HEK293T (cell line): Measurements from ENCODE around the gene PHC2.

Experiments
- CTCF ChIA-PET: fragments of 350-600 bp; formaldehyde crosslinking; extraction: SDS; loops from one replicate; lab custom pipeline; 2021; ENCODE audit warnings: antibody characterized with exemption, inconsistent platforms; lab: Yijun Ruan, JAX
- POLR2A ChIA-PET: fragments of 350-600 bp; formaldehyde crosslinking; extraction: SDS; loops from one replicate; lab custom pipeline; 2020; ENCODE audit warnings: antibody characterized with exemption, inconsistent platforms; lab: Yijun Ruan, JAX
- DNase-seq: peaks from one replicate; pipeline ENCODE4 v3.0.0; 2012; ENCODE audit warnings: mixed read lengths; ENCODE audit errors: extremely low spot score
- ARNT ChIP-seq: fragments of 450-650 bp; IDR thresholded peaks from 2 replicates; pipeline ENCODE4 v1.6.1; 2017; ENCODE audit warnings: mild to moderate bottlenecking
- BHLHE40 ChIP-seq: fragments of 450-650 bp; IDR thresholded peaks from 2 replicates; pipeline ENCODE4 v1.6.1; 2016; ENCODE audit warnings: mild to moderate bottlenecking, moderate library complexity, borderline replicate concordance
- CTBP1 ChIP-seq: fragments of 450-650 bp; IDR thresholded peaks from 2 replicates; pipeline ENCODE4 v1.6.1; 2016; ENCODE audit warnings: borderline replicate concordance
- ELF4 ChIP-seq: fragments of 450-650 bp; IDR thresholded peaks from 2 replicates; pipeline ENCODE4 v1.6.1; 2017; ENCODE audit warnings: antibody characterized with exemption
- FOXA1 ChIP-seq: fragments of 450-650 bp; IDR thresholded peaks from 2 replicates; pipeline ENCODE4 v1.6.1; 2016; ENCODE audit warnings: mild to moderate bottlenecking
- FOXK2 ChIP-seq: fragments of 450-650 bp; IDR thresholded peaks from 2 replicates; pipeline ENCODE4 v1.6.1; 2016; ENCODE audit warnings: mild to moderate bottlenecking
- FOXM1 ChIP-seq: fragments of 450-650 bp; IDR thresholded peaks from 2 replicates; pipeline ENCODE4 v1.6.1; 2017; ENCODE audit warnings: mild to moderate bottlenecking, borderline replicate concordance
- HDGF ChIP-seq: fragments of 450-650 bp; IDR thresholded peaks from 2 replicates; pipeline ENCODE4 v1.6.1; 2017; ENCODE audit warnings: antibody characterized with exemption, borderline replicate concordance
- L3MBTL2 ChIP-seq: fragments of 450-650 bp; conservative IDR thresholded peaks from 2 replicates; pipeline ENCODE4 v1.6.1; 2016; ENCODE audit warnings: mild to moderate bottlenecking
- LEF1 ChIP-seq: fragments of 450-650 bp; IDR thresholded peaks from 2 replicates; pipeline ENCODE4 v1.6.1; 2017; ENCODE audit warnings: mild to moderate bottlenecking, borderline replicate concordance
- NFRKB ChIP-seq: fragments of 450-650 bp; IDR thresholded peaks from 2 replicates; pipeline ENCODE4 v1.6.1; 2016; ENCODE audit warnings: mild to moderate bottlenecking, moderate library complexity
- PKNOX1 ChIP-seq: fragments of 450-650 bp; IDR thresholded peaks from 2 replicates; pipeline ENCODE4 v1.6.1; 2016
- SP1 ChIP-seq: fragments of 450-650 bp; IDR thresholded peaks from 2 replicates; pipeline ENCODE4 v1.6.1; 2017
- SUZ12 ChIP-seq: fragments of 450-650 bp; IDR thresholded peaks from 2 replicates; pipeline ENCODE4 v1.6.1; 2016; ENCODE audit warnings: mild to moderate bottlenecking
- TARDBP ChIP-seq: fragments of 450-650 bp; IDR thresholded peaks from 2 replicates; pipeline ENCODE4 v1.6.1; 2016
- ZNF384 ChIP-seq: fragments of 450-650 bp; IDR thresholded peaks from 2 replicates; pipeline ENCODE4 v1.6.1; 2016

The PHC2 gene

GRCh38 chr1:33350611-33351280 is 80.1 kb downstream of the PHC2 start:
- no peak for TF ChIP-seq SUZ12
- no peak for TF ChIP-seq ARNT
- TF ChIP-seq FOXM1: no peak
- no peak for TF ChIP-seq CTBP1
- no peak for TF ChIP-seq NFRKB
- TF ChIP-seq TARDBP: no peak
- TF ChIP-seq SP1: no peak
- no peak for TF ChIP-seq ZNF384
- no peak for TF ChIP-seq FOXK2
- TF ChIP-seq BHLHE40: no peak
- TF ChIP-seq PKNOX1: no peak
- no peak for TF ChIP-seq ELF4
- TF ChIP-seq LEF1: no peak
- TF ChIP-seq HDGF: no peak
- TF ChIP-seq L3MBTL2: no peak
- TF ChIP-seq FOXA1: no peak
- DNase-seq: no peak
- CTCF ChIA-PET: no interaction called here
- POLR2A ChIA-PET: interaction anchor here (0.9 to 1.7 kb wide), 8 partner anchors 9 to 120 kb away, joined by 3 to 17 read pairs (median 4); no protein-coding TSS in a partner anchor

- POLR2A ChIA-PET: interaction anchor here (0.6 to 1.7 kb wide), 11 partner anchors 10 to 121 kb away, joined by 3 to 17 read pairs (median 4); no protein-coding TSS in a partner anchor
- CTCF ChIA-PET: no interaction called here
- TF ChIP-seq FOXK2 (no peak), SUZ12 (no peak), ZNF384 (no peak), ELF4 (0 out of 2 replicates have a peak, but pooled peaks have one; percentile 21), L3MBTL2 (peak; percentile 95)
- peak; percentile 99 for DNase-seq
Observed at GRCh38 chr1:33349778-33350610, 80.9 kb downstream of the PHC2 start.

GRCh38 chr1:33349081-33349759 is 81.7 kb downstream of the PHC2 start:
- TF ChIP-seq ZNF384 (no peak), BHLHE40 (no peak), NFRKB (no peak), FOXK2 (no peak), FOXM1 (no peak), PKNOX1 (no peak), L3MBTL2 (no peak), HDGF (no peak), ARNT (no peak), FOXA1 (no peak), SP1 (no peak), ELF4 (no peak), LEF1 (no peak), SUZ12 (no peak)
- peak; percentile 65 for DNase-seq
- CTCF ChIA-PET: no interaction called here
- POLR2A ChIA-PET: interaction anchor here (0.6 to 1.7 kb wide), 11 partner anchors 11 to 122 kb away, joined by 3 to 17 read pairs (median 4); no protein-coding TSS in a partner anchor

- ChIA-PET CTCF (no interaction called here), POLR2A (interaction anchor here (1.7 kb wide), 1 partner anchor 10 kb away, joined by 15 read pairs; no protein-coding TSS in a partner anchor)
- DNase-seq: no peak
- TF ChIP-seq SUZ12: no peak
- TF ChIP-seq CTBP1: 0 out of 2 replicates have a peak, but pooled peaks have one; percentile 16
- TF ChIP-seq HDGF: no peak
- TF ChIP-seq L3MBTL2: 0 out of 2 replicates have a peak, but pooled peaks have one; percentile 12
Observed at GRCh38 chr1:33348676-33349080, 82.2 kb downstream of the PHC2 start.

- DNase-seq: no peak
- TF ChIP-seq SUZ12 (no peak), CTBP1 (no peak), BHLHE40 (no peak), ELF4 (no peak), L3MBTL2 (no peak), FOXK2 (no peak), PKNOX1 (no peak), ARNT (no peak), SP1 (no peak), TARDBP (no peak), LEF1 (no peak), ZNF384 (no peak)
- ChIA-PET CTCF (no interaction called here), POLR2A (no interaction called here)
Observed at GRCh38 chr1:33348194-33348593, 82.7 kb downstream of the PHC2 start.
